GM13977 (cell line): ENCODE results near the gene LPAR2.

Experiments
- DNase-seq: peaks from one replicate; pipeline ENCODE4 v3.0.0; 2012; ENCODE audit warnings: low spot score
- CTCF ChIP-seq: IDR thresholded peaks from 2 replicates; pipeline ENCODE4 v1.5.1; 2012; ENCODE audit warnings: mild to moderate bottlenecking, control low read depth; ENCODE audit not compliant: insufficient read depth; ENCODE audit errors: extremely low read depth, missing control alignments
- in situ Hi-C: fragments of 300-500 bp; cut with MboI; formaldehyde crosslinking; loops from one replicate; pipeline ENCODE4 v1.12.0; 2022; ENCODE audit warnings: low sequenced_read_pairs, low pct_unique_long_range_greater_than_20kb, mixed read lengths, inconsistent platforms; ENCODE audit not compliant: unreplicated experiment

The LPAR2 gene

GRCh38 chr19:19645233-19645870, 17.3 kb upstream of the LPAR2 start:
- TF ChIP-seq CTCF = no peak
- in situ Hi-C loops = loop anchor here (10.0 kb wide), 1 partner anchor 121 kb away; the partner anchor contains the start of gene YJEFN3
- no peak for DNase-seq

DNA sequence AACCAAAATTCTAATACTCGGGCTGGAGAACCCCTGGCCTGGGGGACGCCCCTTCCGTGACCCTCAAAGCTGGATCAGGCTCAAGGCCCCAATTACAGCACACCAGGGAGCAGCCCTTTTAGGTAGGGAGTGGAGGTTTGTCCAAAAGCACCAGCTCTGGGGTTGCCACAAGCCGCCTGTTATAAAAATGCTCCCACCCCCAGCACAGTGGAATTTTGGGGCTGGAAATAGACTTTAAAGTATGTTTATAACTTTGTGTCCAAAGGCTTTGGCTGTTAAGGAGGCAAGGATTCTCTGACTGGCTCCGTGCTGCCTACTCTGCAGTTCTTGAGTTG, 16.0 kb upstream of the LPAR2 start:
- no peak for TF ChIP-seq CTCF
- in situ Hi-C loops = loop anchor here (10.0 kb wide), 1 partner anchor 119 kb away; the partner anchor contains the start of gene YJEFN3
- DNase-seq = no peak

DNA sequence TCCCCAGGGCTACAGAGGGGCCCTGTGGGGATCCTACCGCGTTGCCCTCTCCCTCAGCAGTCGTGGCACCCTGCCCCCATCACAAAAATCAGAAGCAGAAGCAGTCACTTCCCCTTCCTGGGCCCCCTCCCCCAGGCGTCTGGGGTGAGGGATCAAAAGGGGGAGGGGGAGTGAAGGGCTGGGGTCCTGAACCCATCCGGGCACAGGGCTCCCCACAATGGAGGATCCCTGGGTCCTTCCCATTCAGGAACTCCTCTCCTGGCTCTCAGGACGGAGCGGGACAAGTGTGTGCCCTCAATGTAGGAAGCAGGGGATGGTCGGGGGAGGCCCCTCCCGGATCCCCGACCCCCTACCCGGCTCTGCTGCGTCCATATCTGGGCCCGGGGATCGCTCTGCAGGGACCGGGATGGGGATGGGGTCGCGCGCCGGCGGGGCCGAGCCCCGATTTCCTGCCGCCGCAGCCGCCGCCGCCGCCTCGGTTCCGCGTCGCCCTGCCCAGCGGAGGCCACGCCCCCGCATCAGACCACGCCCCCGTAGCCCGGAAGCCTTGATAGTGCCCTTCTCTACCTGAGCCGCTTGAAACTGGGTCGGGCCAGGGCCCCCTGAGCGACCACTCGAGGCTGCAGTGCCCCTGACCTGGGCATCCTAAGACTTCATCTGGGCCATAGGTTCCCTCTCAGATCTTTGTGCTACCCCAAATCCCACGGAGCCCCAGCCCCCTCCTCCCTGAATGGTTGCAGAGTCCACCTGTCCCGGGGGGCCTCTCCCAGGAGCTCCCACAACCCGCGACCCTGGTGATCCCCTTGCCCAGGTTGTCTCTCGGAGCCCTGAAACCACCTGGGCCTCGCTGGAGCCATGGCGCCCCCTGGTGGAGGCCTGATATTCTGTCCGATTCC, 15.4 kb upstream of the LPAR2 start, which contains the start of gene GMIP:
TSS of gene GMIP (minus strand) at position 500 of the 896 bp plus-strand sequence. CDS start at position 372, 128 bp downstream.
- TF ChIP-seq CTCF = peak; percentile 82
- peak; percentile 98 for DNase-seq
- in situ Hi-C loops = loop anchor here (10.0 kb wide), 1 partner anchor 119 kb away; the partner anchor contains the start of gene YJEFN3

GRCh38 chr19:19642506-19643157, 14.6 kb upstream of the LPAR2 start:
- peak; percentile 81 for DNase-seq
- TF ChIP-seq CTCF = peak; percentile 15
- in situ Hi-C loops = loop anchor here (10.0 kb wide), 1 partner anchor 118 kb away; the partner anchor contains the start of gene YJEFN3

GRCh38 chr19:19637523-19638251, 9.7 kb upstream of the LPAR2 start:
- TF ChIP-seq CTCF = no peak
- in situ Hi-C loops = no loop called here
- DNase-seq = no peak

DNA sequence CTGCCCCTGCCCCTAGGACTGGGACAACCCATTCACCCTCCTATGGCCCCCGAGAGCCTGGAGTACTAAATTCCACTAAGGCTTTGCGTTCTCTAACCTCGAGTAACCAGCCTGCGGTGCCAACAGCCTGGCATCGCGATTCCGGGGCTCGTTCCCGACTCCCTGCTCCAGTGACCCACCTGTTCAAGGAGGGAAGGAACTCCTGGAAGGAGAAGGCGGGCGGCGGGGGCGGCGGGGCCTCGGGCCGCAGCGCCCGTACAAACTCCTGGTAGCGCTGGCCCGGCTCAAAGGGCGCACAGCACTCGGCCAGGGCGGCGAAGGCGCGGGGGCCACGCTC, 9.1 kb upstream of the LPAR2 start:
- TF ChIP-seq CTCF = no peak
- in situ Hi-C loops = no loop called here
- DNase-seq = no peak
